Right lobe of liver (tissue), 6 donors: ENCODE data around the gene HELZ. TPM values are rescaled to one million over a fixed set of nuclear protein-coding genes. Genes with fewer than 3 reads are reported as not detected.

Source experiments
- ATAC-seq, 4 donors: fragments of 200-7000 bp; cut with Tn5 transposase; one replicate each; pipeline ENCODE4 v1.9.1; 2020; ENCODE audit warnings: mild to moderate bottlenecking in 4 of 4, moderate library complexity in 4 of 4
- DNase-seq, 3 donors: peaks; one replicate each; pipeline ENCODE4 v3.0.0-alpha.2; 2020
- H3K27ac ChIP-seq, 3 donors: fragments of 200-600 bp; one replicate each; pipeline ENCODE4 v1.8.0; 2022
- H3K27me3 ChIP-seq, 2 donors: fragments of 200-600 bp; one replicate each; pipeline ENCODE4 v1.8.0; 2022
- H3K36me3 ChIP-seq, 4 donors: fragments of 200-600 bp; sonication (generic) in 1 of 4; one replicate each; pipeline versions ENCODE4 v1.5.1 to v1.8.0; 2017 to 2022; ENCODE audit warnings: control low read depth in 1 of 4
- H3K4me1 ChIP-seq, 4 donors: fragments of 200-600 bp; sonication (generic) in 1 of 4; one replicate each; pipeline versions ENCODE4 v1.5.1 to v1.8.0; 2017 to 2022; ENCODE audit warnings: control low read depth in 1 of 4
- H3K4me3 ChIP-seq, 3 donors: fragments of 200-600 bp; one replicate each; pipeline ENCODE4 v1.8.0; 2022
- H3K9me3 ChIP-seq, 4 donors: fragments of 200-600 bp; sonication (generic) in 1 of 4; one replicate each; pipeline versions ENCODE4 v1.5.1 to v1.8.0; 2017 to 2022; ENCODE audit warnings: control low read depth in 1 of 4
- CTCF ChIP-seq, 4 donors: fragments of 200-600 bp in 3 of 4; fragments of 450-650 bp in 1 of 4; IDR thresholded peaks; one replicate each; pipeline versions ENCODE4 v1.5.1 to v1.8.0; 2016 to 2022; ENCODE audit warnings: antibody characterized with exemption in 4 of 4, mild to moderate bottlenecking in 2 of 4
- POLR2A ChIP-seq: fragments of 450-650 bp; IDR thresholded peaks from one replicate; pipeline ENCODE4 v1.6.1; 2017; ENCODE audit warnings: antibody characterized with exemption, mild to moderate bottlenecking
- WGBS: methylation state at CpG from one replicate; pipeline ENCODE4 v1.1.6; 2018; ENCODE audit warnings: low coverage, low lambda C conversion rate; ENCODE audit not compliant: insufficient coverage; ENCODE audit errors: missing lambda C conversion rate; 5-methylcytosine and 5-hydroxymethylcytosine counted together
- intact Hi-C, 2 donors: fragments of 100-400 bp; cut with DNase I; formaldehyde crosslinking; loops; one replicate each; pipeline versions ENCODE4 v1.11.2 to v1.14.1; 2022
- total RNA-seq, 6 experiments: library from RNA; depleted of rRNA in 2 of 6; stranded (reverse); fragments of >200 nt in 2 of 6; fragmentation: NEBNext Ultra II Directional in 3 of 6; extraction: Animal tissue kit (Norgen Biotek cat#: 25700) in 3 of 6; gene quantifications; one replicate each; pipeline versions ENCODE4 v1.1.0 to v1.2.4, GENCODE V29; 2016 to 2023
- donor health status: DM: no; HTN: yes; CAD: no.
- donor health status: DM: no; HTN: no; CAD: no.
- donor health status: DM: no; HTN: no; CAD: no.
- donor health status: DM: no; HTN: yes; CAD: no.
- donor health status: DM: no; HTN: yes; CAD: no.

HELZ gene
- total RNA-seq, 6 experiments from 2014 or later, result 24.2 to 33.6 (median 30.9) TPM

DNA sequence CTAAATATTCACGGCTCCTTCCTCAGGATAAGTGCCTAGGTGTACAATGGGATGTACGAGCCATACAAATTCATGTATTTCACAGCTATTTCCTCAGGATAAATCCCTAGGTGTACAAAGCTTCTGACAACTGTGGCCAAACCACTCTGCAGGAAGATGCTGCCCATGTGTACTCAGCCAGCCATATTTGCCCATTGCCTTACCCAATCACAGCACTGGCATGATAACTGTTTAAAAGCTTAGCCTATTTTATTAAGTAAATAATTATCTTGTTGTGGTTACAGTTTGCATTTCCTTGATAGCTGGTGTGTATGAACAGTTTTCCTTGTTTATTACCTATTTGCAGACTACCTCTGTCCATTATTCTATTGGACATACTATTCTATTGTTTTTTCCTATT is 165.5 kb downstream of the HELZ start:
- H3K27me3 ChIP-seq, result no peaks in the 10 kb centered on the region
- H3K27ac ChIP-seq, result peak overlapping the region in 1 of 3 donors; percentile 30
- peaks cover 0 to 5% (median 0%) of the 10 kb centered on the region in 4 donors for H3K36me3 ChIP-seq
- intact Hi-C loops, result no loop called here
- H3K9me3 ChIP-seq, result no peaks in the 10 kb centered on the region
- TF ChIP-seq CTCF (IDR thresholded peaks at IDR 0.05) (no peak), POLR2A (no peak)
- H3K4me1 ChIP-seq, result peaks cover 0 to 39% (median 12%) of the 10 kb centered on the region in 4 donors
- ATAC-seq, result peak in 3 of 4 donors; percentile 51 to 77 (median 62)
- 87% methylated on average over 2 of the region's 2 CpGs for WGBS
- no peak overlapping the region for H3K4me3 ChIP-seq
- DNase-seq, result no peak

DNA sequence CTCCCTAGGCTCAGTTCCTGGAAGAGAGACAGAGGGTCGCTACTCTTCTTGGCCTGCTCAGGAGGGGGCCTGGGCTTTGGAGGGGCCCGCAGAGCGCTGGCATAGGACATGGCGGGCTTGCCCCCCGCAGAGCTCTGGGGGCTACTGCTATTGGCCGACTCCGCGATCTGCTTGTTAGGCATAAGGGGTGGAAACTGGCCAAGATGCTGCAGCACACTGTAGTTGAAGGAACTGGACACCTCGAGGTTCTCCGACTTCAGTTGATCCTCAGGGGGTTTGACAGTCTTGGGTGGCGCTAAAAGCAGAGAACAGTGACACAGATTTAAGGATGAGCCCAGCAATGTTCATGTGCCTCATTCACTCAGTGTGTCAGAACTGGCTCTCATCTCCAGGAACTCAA is 166.7 kb downstream of the HELZ start:
- Histone ChIP-seq H3K27ac (peak overlapping the region in 1 of 3 donors; percentile 30), H3K27me3 (no peaks in the 10 kb centered on the region), H3K4me1 (peaks cover 0 to 51% (median 13%) of the 10 kb centered on the region in 4 donors), H3K9me3 (no peaks in the 10 kb centered on the region), H3K4me3 (no peak overlapping the region), H3K36me3 (peaks cover 0 to 5% (median 0%) of the 10 kb centered on the region in 4 donors)
- 100% methylated on average over 5 of the region's 11 CpGs for WGBS
- no peak for DNase-seq
- intact Hi-C loops, result no loop called here
- TF ChIP-seq CTCF (IDR thresholded peaks at IDR 0.05) (no peak), POLR2A (no peak)
- ATAC-seq, result no peak

- H3K4me1 ChIP-seq, result peaks cover 0 to 66% (median 17%) of the 10 kb centered on the region in 4 donors
Observed at GRCh38 chr17:67076290-67076689, 168.7 kb downstream of the HELZ start.

DNA sequence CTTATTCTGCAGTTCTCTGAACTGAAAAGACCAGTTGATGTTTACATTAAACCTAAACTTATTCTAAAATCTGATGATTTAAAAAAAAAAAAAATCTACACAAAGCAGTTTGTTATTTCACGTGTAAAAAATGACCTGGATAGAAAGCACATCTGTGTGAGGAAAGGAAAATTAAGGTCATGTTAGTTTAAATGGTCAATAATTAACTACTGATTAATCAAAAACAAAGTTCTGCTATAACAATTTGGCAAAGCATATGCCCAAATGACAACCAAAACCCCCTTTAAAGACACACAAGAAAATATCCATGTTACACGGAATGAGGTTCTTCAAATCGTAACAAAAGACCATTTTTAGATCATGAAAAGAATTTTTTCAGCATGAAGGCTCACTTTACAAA is 170.2 kb downstream of the HELZ start:
- peaks cover 0 to 70% (median 20%) of the 10 kb centered on the region in 4 donors for H3K4me1 ChIP-seq
- peaks cover 0 to 5% (median 0%) of the 10 kb centered on the region in 4 donors for H3K36me3 ChIP-seq
- DNase-seq, result no peak
- peak overlapping the region; percentile 49 to 92 (median 78) for H3K27ac ChIP-seq
- H3K27me3 ChIP-seq, result no peaks in the 10 kb centered on the region
- peak; percentile 51 to 73 (median 60) for ATAC-seq
- H3K9me3 ChIP-seq, result no peaks in the 10 kb centered on the region
- TF ChIP-seq POLR2A, result no peak
- TF ChIP-seq CTCF (IDR thresholded peaks at IDR 0.05), result no peak
- 34% methylated on average over 3 of the region's 3 CpGs for WGBS
- intact Hi-C loops, result no loop called here
- H3K4me3 ChIP-seq, result no peak overlapping the region

More at GRCh38 chr17:67076290-67076689, 168.7 kb downstream of the HELZ start:
- H3K9me3 ChIP-seq, result no peaks in the 10 kb centered on the region
- DNase-seq (peak in 2 of 3 donors; percentile 60 to 71), ATAC-seq (peak; percentile 73 to 87 (median 84))
- TF ChIP-seq POLR2A (no peak), CTCF (IDR thresholded peaks at IDR 0.05) (no peak)
- H3K27ac ChIP-seq, result peak overlapping the region; percentile 41 to 92 (median 78)
- peaks cover 0 to 5% (median 0%) of the 10 kb centered on the region in 4 donors for H3K36me3 ChIP-seq
- 33% methylated on average over 7 of the region's 7 CpGs for WGBS
- intact Hi-C loops, result no loop called here
- no peaks in the 10 kb centered on the region for H3K27me3 ChIP-seq
- peak overlapping the region in 1 of 3 donors; percentile 7 for H3K4me3 ChIP-seq
